AG10803 (cell line): Measurements from ENCODE around the gene PRRX2.

Source experiments
- DNase-seq: peaks from one replicate; pipeline ENCODE4 v3.0.0; 2010; ENCODE audit warnings: low read depth
- H3K4me3 ChIP-seq: 2 replicates; pipeline ENCODE4 v1.5.1; 2011; ENCODE audit warnings: mild to moderate bottlenecking, low read length, control low read depth
- TF ChIP-seq, protein P1 (sequence below): conservative IDR thresholded peaks from 2 replicates; pipeline ENCODE4 v1.5.1; 2011; ENCODE audit warnings: mild to moderate bottlenecking, low read length, control low read depth, inconsistent platforms

Gene PRRX2

GRCh38 chr9:129687391-129687790, 21.9 kb downstream of the PRRX2 start:
- no peak for DNase-seq
- TF ChIP-seq, protein P1, sequence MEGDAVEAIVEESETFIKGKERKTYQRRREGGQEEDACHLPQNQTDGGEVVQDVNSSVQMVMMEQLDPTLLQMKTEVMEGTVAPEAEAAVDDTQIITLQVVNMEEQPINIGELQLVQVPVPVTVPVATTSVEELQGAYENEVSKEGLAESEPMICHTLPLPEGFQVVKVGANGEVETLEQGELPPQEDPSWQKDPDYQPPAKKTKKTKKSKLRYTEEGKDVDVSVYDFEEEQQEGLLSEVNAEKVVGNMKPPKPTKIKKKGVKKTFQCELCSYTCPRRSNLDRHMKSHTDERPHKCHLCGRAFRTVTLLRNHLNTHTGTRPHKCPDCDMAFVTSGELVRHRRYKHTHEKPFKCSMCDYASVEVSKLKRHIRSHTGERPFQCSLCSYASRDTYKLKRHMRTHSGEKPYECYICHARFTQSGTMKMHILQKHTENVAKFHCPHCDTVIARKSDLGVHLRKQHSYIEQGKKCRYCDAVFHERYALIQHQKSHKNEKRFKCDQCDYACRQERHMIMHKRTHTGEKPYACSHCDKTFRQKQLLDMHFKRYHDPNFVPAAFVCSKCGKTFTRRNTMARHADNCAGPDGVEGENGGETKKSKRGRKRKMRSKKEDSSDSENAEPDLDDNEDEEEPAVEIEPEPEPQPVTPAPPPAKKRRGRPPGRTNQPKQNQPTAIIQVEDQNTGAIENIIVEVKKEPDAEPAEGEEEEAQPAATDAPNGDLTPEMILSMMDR: no peak

GRCh38 chr9:129688285-129689043, 23.0 kb downstream of the PRRX2 start:
- DNase-seq: no peak
- TF ChIP-seq, protein P1: no peak

More at GRCh38 chr9:129687391-129687790, 21.9 kb downstream of the PRRX2 start:
- H3K4me3 ChIP-seq: no peak overlapping the region

GRCh38 chr9:129692534-129692933, 27.1 kb downstream of the PRRX2 start:
- H3K4me3 ChIP-seq: no peak overlapping the region
- TF ChIP-seq, protein P1: no peak
- DNase-seq: no peak

More at GRCh38 chr9:129688285-129689043, 23.0 kb downstream of the PRRX2 start:
- no peak overlapping the region for H3K4me3 ChIP-seq

- no peak for DNase-seq
- H3K4me3 ChIP-seq: no peak overlapping the region
- TF ChIP-seq, protein P1: no peak
Observed at GRCh38 chr9:129693741-129694140, 28.3 kb downstream of the PRRX2 start.

- TF ChIP-seq, protein P1: no peak
- H3K4me3 ChIP-seq: no peak overlapping the region
- DNase-seq: peak; percentile 75
Observed at GRCh38 chr9:129694243-129694646, 28.8 kb downstream of the PRRX2 start.

- no peak for DNase-seq
- no peak overlapping the region for H3K4me3 ChIP-seq
- TF ChIP-seq, protein P1: no peak
Observed at GRCh38 chr9:129695870-129696269, 30.4 kb downstream of the PRRX2 start.
